ENCODE measurements around the gene DGKZ. TPM values are rescaled to one million over a fixed set of nuclear protein-coding genes. Genes with fewer than 3 reads are reported as not detected.
A peak's percentile ranks its signal among the peaks of the same experiment; 100 is the strongest.

The DGKZ gene
- total and polyA plus RNA-seq, 5 donors = 75.8 to 108 (median 96.4) TPM

GRCh38 chr11:46382646-46383403 lies 35.6 kb downstream of the DGKZ start:
- WGBS = 44% methylated on average over 18 of the region's 18 CpGs
- no peak for ATAC-seq
- H3K4me3 ChIP-seq (ENCODE audit: low read length) = no peak overlapping the region

GRCh38 chr11:46383404-46383758 lies 36.1 kb downstream of the DGKZ start:
- Histone ChIP-seq H3K9me3 (ENCODE audit: control insufficient read depth, low read length) (no peaks in the 10 kb centered on the region), H3K4me3 (ENCODE audit: low read length) (no peak overlapping the region), H3K27ac (ENCODE audit: low read length) (no peak overlapping the region), H3K4me1 (ENCODE audit: control insufficient read depth, insufficient read depth, low read length) (no peaks in the 10 kb centered on the region), H3K27me3 (ENCODE audit: control insufficient read depth, insufficient read depth) (no peaks in the 10 kb centered on the region)
- no peak for DNase-seq
- intact Hi-C loops (cut with DNase I) = loop anchor here in 1 of 4 donors (10.0 kb wide), 1 partner anchor 231 kb away; the partner anchor contains the start of genes ATG13 and HARBI1
- no peak for ATAC-seq
- 80% methylated on average over 7 of the region's 7 CpGs for WGBS

More at GRCh38 chr11:46382646-46383403, 35.6 kb downstream of the DGKZ start:
- intact Hi-C loops (cut with DNase I) = loop anchor here in 1 of 4 donors (10.0 kb wide), 1 partner anchor 232 kb away; the partner anchor contains the start of genes ATG13 and HARBI1
- Histone ChIP-seq H3K27me3 (ENCODE audit: control insufficient read depth, insufficient read depth) (no peaks in the 10 kb centered on the region), H3K9me3 (ENCODE audit: control insufficient read depth, low read length) (no peaks in the 10 kb centered on the region), H3K27ac (ENCODE audit: low read length) (no peak overlapping the region), H3K4me1 (ENCODE audit: control insufficient read depth, insufficient read depth, low read length) (no peaks in the 10 kb centered on the region)
- peak in 2 of 3 donors; percentile 57 to 61 for DNase-seq

GRCh38 chr11:46383974-46384701 lies 36.9 kb downstream of the DGKZ start:
- intact Hi-C loops (cut with DNase I) = loop anchor here in 1 of 4 donors (10.0 kb wide), 1 partner anchor 231 kb away; the partner anchor contains the start of genes ATG13 and HARBI1
- ATAC-seq = no peak
- no peak overlapping the region for H3K4me3 ChIP-seq (ENCODE audit: low read length)
- 91% methylated on average over 12 of the region's 12 CpGs for WGBS
- DNase-seq = peak in 1 of 3 donors; percentile 45
- H3K9me3 ChIP-seq (ENCODE audit: control insufficient read depth, low read length) = no peaks in the 10 kb centered on the region
- H3K27me3 ChIP-seq (ENCODE audit: control insufficient read depth, insufficient read depth) = no peaks in the 10 kb centered on the region
- no peaks in the 10 kb centered on the region for H3K4me1 ChIP-seq (ENCODE audit: control insufficient read depth, insufficient read depth, low read length)
- H3K27ac ChIP-seq (ENCODE audit: low read length) = no peak overlapping the region

- Histone ChIP-seq H3K9me3 (ENCODE audit: control insufficient read depth, low read length) (no peaks in the 10 kb centered on the region), H3K27me3 (ENCODE audit: control insufficient read depth, insufficient read depth) (no peaks in the 10 kb centered on the region), H3K4me3 (ENCODE audit: low read length) (no peak overlapping the region), H3K4me1 (ENCODE audit: control insufficient read depth, insufficient read depth, low read length) (no peaks in the 10 kb centered on the region), H3K27ac (ENCODE audit: low read length) (no peak overlapping the region)
- 96% methylated on average over 47 of the region's 47 CpGs for WGBS
- peak in 1 of 3 donors; percentile 55 for DNase-seq
- intact Hi-C loops (cut with DNase I) = loop anchor here in 1 of 4 donors (5.0 to 10.0 kb wide), 2 partner anchors 152 to 229 kb away; partner anchors contain the start of genes ATG13 and HARBI1
- no peak for ATAC-seq
These were observed 38.1 kb downstream of the DGKZ start for GRCh38 chr11:46385169-46386004.

GRCh38 chr11:46386005-46386578 lies 38.8 kb downstream of the DGKZ start:
- no peak for ATAC-seq
- Histone ChIP-seq H3K4me3 (ENCODE audit: low read length) (no peak overlapping the region), H3K27ac (ENCODE audit: low read length) (no peak overlapping the region), H3K4me1 (ENCODE audit: control insufficient read depth, insufficient read depth, low read length) (no peaks in the 10 kb centered on the region), H3K9me3 (ENCODE audit: control insufficient read depth, low read length) (no peaks in the 10 kb centered on the region), H3K27me3 (ENCODE audit: control insufficient read depth, insufficient read depth) (no peaks in the 10 kb centered on the region)
- intact Hi-C loops (cut with DNase I) = loop anchor here in 1 of 4 donors (5.0 to 10.0 kb wide), 2 partner anchors 151 to 229 kb away; partner anchors contain the start of genes ATG13 and HARBI1
- peak in 1 of 3 donors; percentile 18 for DNase-seq
- WGBS = 96% methylated on average over 25 of the region's 25 CpGs

- WGBS = 93% methylated on average over 4 of the region's 4 CpGs
- Histone ChIP-seq H3K4me3 (ENCODE audit: low read length) (no peak overlapping the region), H3K27ac (ENCODE audit: low read length) (no peak overlapping the region), H3K4me1 (ENCODE audit: control insufficient read depth, insufficient read depth, low read length) (no peaks in the 10 kb centered on the region), H3K9me3 (ENCODE audit: control insufficient read depth, low read length) (no peaks in the 10 kb centered on the region), H3K27me3 (ENCODE audit: control insufficient read depth, insufficient read depth) (no peaks in the 10 kb centered on the region)
- DNase-seq (peak in 1 of 3 donors; percentile 21), ATAC-seq (no peak)
- intact Hi-C loops (cut with DNase I) = loop anchor here in 1 of 4 donors (5.0 to 10.0 kb wide), 2 partner anchors 151 to 228 kb away; partner anchors contain the start of genes ATG13 and HARBI1
These were observed 39.4 kb downstream of the DGKZ start for GRCh38 chr11:46386674-46387073.

- H3K4me1 ChIP-seq (ENCODE audit: control insufficient read depth, insufficient read depth, low read length) = no peaks in the 10 kb centered on the region
- 77% methylated on average over 5 of the region's 5 CpGs for WGBS
- DNase-seq (peak in 2 of 3 donors; percentile 7 to 47), ATAC-seq (no peak)
- H3K4me3 ChIP-seq (ENCODE audit: low read length) = no peak overlapping the region
- no peaks in the 10 kb centered on the region for H3K27me3 ChIP-seq (ENCODE audit: control insufficient read depth, insufficient read depth)
- no peaks in the 10 kb centered on the region for H3K9me3 ChIP-seq (ENCODE audit: control insufficient read depth, low read length)
- no peak overlapping the region for H3K27ac ChIP-seq (ENCODE audit: low read length)
- intact Hi-C loops (cut with DNase I) = loop anchor here in 1 of 4 donors (5.0 to 10.0 kb wide), 2 partner anchors 150 to 227 kb away; partner anchors contain the start of genes ATG13 and HARBI1
These were observed 40.2 kb downstream of the DGKZ start for GRCh38 chr11:46387456-46387855.

GRCh38 chr11:46387919-46388618 lies 40.8 kb downstream of the DGKZ start:
- no peaks in the 10 kb centered on the region for H3K27me3 ChIP-seq (ENCODE audit: control insufficient read depth, insufficient read depth)
- intact Hi-C loops (cut with DNase I) = loop anchor here in 1 of 4 donors (5.0 to 10.0 kb wide), 2 partner anchors 149 to 227 kb away; partner anchors contain the start of genes ATG13 and HARBI1
- WGBS = 18% methylated on average over 24 of the region's 24 CpGs
- H3K9me3 ChIP-seq (ENCODE audit: control insufficient read depth, low read length) = no peaks in the 10 kb centered on the region
- ATAC-seq = peak in 1 of 2 donors; percentile 1
- H3K4me3 ChIP-seq (ENCODE audit: low read length) = no peak overlapping the region
- no peak overlapping the region for H3K27ac ChIP-seq (ENCODE audit: low read length)
- no peaks in the 10 kb centered on the region for H3K4me1 ChIP-seq (ENCODE audit: control insufficient read depth, insufficient read depth, low read length)
- DNase-seq = peak in 2 of 3 donors; percentile 59 to 66

- ATAC-seq (no peak), DNase-seq (peak in 2 of 3 donors; percentile 16 to 25)
- 10% methylated on average over 21 of the region's 21 CpGs for WGBS
- Histone ChIP-seq H3K9me3 (ENCODE audit: control insufficient read depth, low read length) (no peaks in the 10 kb centered on the region), H3K27me3 (ENCODE audit: control insufficient read depth, insufficient read depth) (no peaks in the 10 kb centered on the region), H3K4me3 (ENCODE audit: low read length) (no peak overlapping the region), H3K27ac (ENCODE audit: low read length) (no peak overlapping the region), H3K4me1 (ENCODE audit: control insufficient read depth, insufficient read depth, low read length) (no peaks in the 10 kb centered on the region)
- intact Hi-C loops (cut with DNase I) = loop anchor here in 1 of 4 donors (5.0 to 10.0 kb wide), 2 partner anchors 148 to 226 kb away; partner anchors contain the start of genes ATG13 and HARBI1
These were observed 41.6 kb downstream of the DGKZ start for GRCh38 chr11:46388619-46389449.
